ENCODE measurements around the gene ZNF611. TPM values are rescaled to one million over a fixed set of nuclear protein-coding genes. Genes with fewer than 3 reads are reported as not detected.
"Not testable (repeated sequence)": the region's sequence is repeated elsewhere in the genome, so short reads cannot be mapped to it uniquely, and the experiment has no call there.

The ZNF611 gene
- total RNA-seq = 10 to 100 TPM; 47.9 to 54.8 TPM
- 10 to 100 TPM; 20.9 to 34.8 (median 34.0) TPM for polyA plus RNA-seq
- total RNA-seq = 22.6 to 58.2 (median 33.0) reads per million in 6 experiments

- Mint-ChIP-seq H3K4me1 (peaks cover 13 to 36% (median 27%) of the 10 kb centered on the region in 4 donors), H3K27me3 (peaks cover 0 to 2% (median 0%) of the 10 kb centered on the region in 5 donors), H3K4me3 (peak within 1 kb of the TSS; percentile 81 to 97 (median 94)), H3K9me3 (peaks cover 0 to 1% (median 0%) of the 10 kb centered on the region in 9 donors), H3K27ac (peak within 1 kb of the TSS; percentile 93 to 98 (median 96)), H3K36me3 (peaks cover 0 to 8% (median 6%) of the 10 kb centered on the region in 3 donors)
- peak; percentile 97 to 100 (median 99) for DNase-seq
- peak; percentile 97 to 98 for ATAC-seq
- POLR2A ChIA-PET = interaction anchor here (1.0 to 1.2 kb wide), 3 partner anchors 50 to 134 kb away, joined by 3 to 4 read pairs (median 3); no protein-coding TSS in a partner anchor
These were observed at the start of gene ZNF611 for GRCh38 chr19:52734893-52735661. ZNF611 (minus strand) TSS chr19:52735044; CDS start chr19:52715894, 19,150 bp downstream.

DNA sequence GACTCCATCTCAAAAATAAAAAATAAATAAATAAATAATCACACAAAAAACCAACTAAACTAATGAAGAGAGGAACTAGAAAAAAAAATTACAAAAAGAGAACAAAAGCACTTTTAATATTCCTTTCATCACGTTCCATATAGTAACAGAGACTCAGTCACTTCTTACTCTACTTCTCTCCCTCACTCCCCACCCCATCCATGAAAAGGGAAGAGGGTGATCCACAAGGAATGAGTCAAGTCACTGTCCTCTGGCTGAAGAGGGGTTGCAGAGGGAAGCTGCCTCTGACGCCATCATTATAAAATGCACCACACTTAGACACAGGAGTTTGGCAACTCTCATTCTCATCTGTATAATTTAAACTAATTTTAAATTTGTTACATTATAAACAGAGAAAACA is 48.0 kb upstream of the ZNF611 start:
- peaks cover 24 to 59% (median 51%) of the 10 kb centered on the region in 4 donors for H3K4me1 Mint-ChIP-seq
- H3K9me3 Mint-ChIP-seq = peaks cover 0 to 80% (median 22%) of the 10 kb centered on the region in 9 donors

GRCh38 chr19:52778811-52779210 is 44.0 kb upstream of the ZNF611 start:
- peaks cover 8 to 30% (median 28%) of the 10 kb centered on the region in 4 donors for H3K4me1 Mint-ChIP-seq
- DNase-seq (peak in 1 of 10 donors; percentile 29), ATAC-seq (peak in 1 of 2 donors; percentile 30)
- H3K27me3 Mint-ChIP-seq = no peaks in the 10 kb centered on the region
- peaks cover 0 to 87% (median 32%) of the 10 kb centered on the region in 9 donors for H3K9me3 Mint-ChIP-seq
- POLR2A ChIA-PET = no interaction called here
- H3K36me3 Mint-ChIP-seq = peaks cover 47 to 92% (median 87%) of the 10 kb centered on the region in 3 donors
- peak overlapping the region in 5 of 10 donors; percentile 24 to 58 (median 39) for H3K4me3 Mint-ChIP-seq
- peak overlapping the region in 8 of 10 donors; percentile 4 to 80 (median 72) for H3K27ac Mint-ChIP-seq

More for the DNA sequence above, 48.0 kb upstream of the ZNF611 start:
- H3K27ac Mint-ChIP-seq, H3K4me3 Mint-ChIP-seq, ATAC-seq, DNase-seq, POLR2A ChIA-PET, H3K27me3 Mint-ChIP-seq: not testable (repeated sequence)
- peaks cover 49 to 67% (median 57%) of the 10 kb centered on the region in 3 donors for H3K36me3 Mint-ChIP-seq

GRCh38 chr19:52756447-52756846 is 21.6 kb upstream of the ZNF611 start:
- POLR2A ChIA-PET, ATAC-seq, H3K27me3 Mint-ChIP-seq, DNase-seq, H3K27ac Mint-ChIP-seq, H3K4me1 Mint-ChIP-seq, H3K4me3 Mint-ChIP-seq: not testable (repeated sequence)
- Mint-ChIP-seq H3K36me3 (peaks cover 3 to 21% (median 12%) of the 10 kb centered on the region in 3 donors), H3K9me3 (peaks cover 0 to 42% (median 20%) of the 10 kb centered on the region in 9 donors)

DNA sequence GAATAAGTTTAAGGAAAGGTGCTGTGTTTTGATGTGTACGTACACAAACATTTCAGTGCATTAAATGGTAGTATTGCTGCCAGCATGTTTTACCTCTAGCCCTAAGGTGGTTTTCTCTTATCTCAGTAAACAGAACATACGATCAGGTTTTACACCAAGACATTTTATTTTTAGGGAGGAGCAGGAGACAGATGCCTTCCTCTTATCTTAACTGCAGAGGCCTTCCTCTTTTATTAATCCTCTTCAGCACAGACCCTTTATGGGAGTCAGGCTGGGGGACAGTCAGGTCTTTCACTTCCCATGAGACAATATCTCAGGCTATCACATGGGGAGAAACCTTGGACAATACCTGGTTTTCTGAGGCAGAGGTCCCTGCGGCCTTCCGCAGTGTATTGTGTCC is 14.9 kb upstream of the ZNF611 start:
- DNase-seq (no peak), ATAC-seq (no peak)
- Mint-ChIP-seq H3K27ac (no peak overlapping the region), H3K9me3 (peaks cover 0 to 5% (median 0%) of the 10 kb centered on the region in 9 donors), H3K4me3 (no peak overlapping the region), H3K27me3 (no peaks in the 10 kb centered on the region), H3K36me3 (peaks cover 1 to 5% (median 2%) of the 10 kb centered on the region in 3 donors), H3K4me1 (peaks cover 0 to 9% (median 0%) of the 10 kb centered on the region in 4 donors)
- POLR2A ChIA-PET = no interaction called here

DNA sequence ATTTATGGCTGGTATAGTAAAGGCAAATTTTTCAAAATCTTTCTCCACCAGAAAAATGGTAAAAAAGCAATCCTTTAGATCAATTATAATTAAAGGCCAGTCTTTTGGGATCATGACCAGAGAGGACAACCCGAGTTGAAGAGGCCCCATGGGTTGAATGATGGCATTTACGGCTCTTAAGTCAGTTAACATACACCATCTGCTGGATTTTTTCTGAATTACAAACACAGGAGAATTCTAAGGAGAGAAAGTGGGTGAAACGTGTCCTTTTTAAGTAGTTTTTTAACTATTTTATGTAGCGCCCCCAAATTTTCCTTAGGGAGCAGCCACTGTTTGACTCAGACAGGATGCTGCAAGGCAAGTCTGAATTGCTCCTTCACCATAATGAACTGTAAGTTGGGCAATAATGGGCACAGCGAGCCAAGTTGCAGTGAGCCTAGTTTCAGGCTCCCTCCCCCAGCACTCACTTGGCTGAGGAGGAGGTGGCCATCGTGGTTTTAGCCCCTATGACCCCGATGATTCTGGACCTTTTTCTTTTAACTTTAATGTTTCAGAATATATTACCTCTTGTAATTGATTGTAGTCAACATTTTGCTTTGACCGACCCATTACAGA is 13.6 kb upstream of the ZNF611 start:
- Mint-ChIP-seq H3K27ac (peak overlapping the region in 1 of 10 donors; percentile 18), H3K4me3 (no peak overlapping the region), H3K9me3 (no peaks in the 10 kb centered on the region), H3K36me3 (no peaks in the 10 kb centered on the region), H3K4me1 (peaks cover 0 to 9% (median under 1%) of the 10 kb centered on the region in 4 donors), H3K27me3 (no peaks in the 10 kb centered on the region)
- POLR2A ChIA-PET = no interaction called here
- ATAC-seq (no peak), DNase-seq (peak in 4 of 10 donors; percentile 10 to 45 (median 44))

- not testable (repeated sequence) for H3K9me3 Mint-ChIP-seq, H3K4me3 Mint-ChIP-seq, H3K36me3 Mint-ChIP-seq, H3K27me3 Mint-ChIP-seq, ATAC-seq
- DNase-seq = peak in 1 of 10 donors; percentile 7
- H3K4me1 Mint-ChIP-seq = peaks cover 6 to 24% (median 18%) of the 10 kb centered on the region in 4 donors
- POLR2A ChIA-PET = interaction anchor here (0.6 kb wide), 1 partner anchor 470 kb away, joined by 4 read pairs; no protein-coding TSS in a partner anchor
- peak overlapping the region in 4 of 10 donors; percentile 2 to 56 (median 36) for H3K27ac Mint-ChIP-seq
These were observed 11.1 kb upstream of the ZNF611 start for GRCh38 chr19:52745919-52746318.

DNA sequence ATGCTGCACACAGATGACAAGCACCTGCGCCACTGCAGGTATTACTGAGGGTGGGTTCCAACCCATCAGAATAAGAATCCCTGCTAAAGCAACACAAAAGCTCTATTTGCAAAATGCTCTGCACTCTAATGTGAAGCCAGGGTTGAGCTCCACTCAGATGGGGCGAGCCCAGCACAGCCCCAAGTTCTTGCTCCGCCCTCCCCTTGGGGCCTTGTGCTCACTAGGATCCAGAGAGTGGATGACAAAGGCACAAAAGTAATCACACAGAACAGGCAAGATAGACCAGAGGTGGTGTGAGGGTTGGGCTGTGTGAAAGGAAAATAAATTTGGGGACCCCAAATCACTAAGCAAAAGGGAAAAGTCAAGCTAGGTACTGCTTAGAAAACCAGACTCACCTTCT is 8.2 kb upstream of the ZNF611 start:
- H3K4me3 Mint-ChIP-seq = no peak overlapping the region
- peaks cover 0 to 2% (median 0%) of the 10 kb centered on the region in 9 donors for H3K9me3 Mint-ChIP-seq
- H3K4me1 Mint-ChIP-seq = peaks cover 6 to 24% (median 18%) of the 10 kb centered on the region in 4 donors
- H3K27ac Mint-ChIP-seq = peak overlapping the region in 7 of 10 donors; percentile 3 to 76 (median 72)
- ATAC-seq = no peak
- POLR2A ChIA-PET = no interaction called here
- no peaks in the 10 kb centered on the region for H3K27me3 Mint-ChIP-seq
- no peak for DNase-seq
- H3K36me3 Mint-ChIP-seq = no peaks in the 10 kb centered on the region

GRCh38 chr19:52742516-52742915 is 7.7 kb upstream of the ZNF611 start:
- ATAC-seq (peak in 1 of 2 donors; percentile 42), DNase-seq (no peak)
- POLR2A ChIA-PET = no interaction called here
- Mint-ChIP-seq H3K4me1 (peaks cover 6 to 24% (median 18%) of the 10 kb centered on the region in 4 donors), H3K36me3 (no peaks in the 10 kb centered on the region), H3K9me3 (peaks cover 0 to 2% (median 0%) of the 10 kb centered on the region in 9 donors), H3K27ac (peak overlapping the region in 8 of 10 donors; percentile 3 to 81 (median 74)), H3K4me3 (peak overlapping the region in 6 of 10 donors; percentile 4 to 50 (median 20)), H3K27me3 (peaks cover 0 to 2% (median 0%) of the 10 kb centered on the region in 5 donors)

GRCh38 chr19:52741951-52742485 is 7.2 kb upstream of the ZNF611 start:
- H3K9me3 Mint-ChIP-seq = peaks cover 0 to 2% (median 0%) of the 10 kb centered on the region in 9 donors
- H3K27ac Mint-ChIP-seq = peak overlapping the region in 7 of 10 donors; percentile 3 to 81 (median 76)

DNA sequence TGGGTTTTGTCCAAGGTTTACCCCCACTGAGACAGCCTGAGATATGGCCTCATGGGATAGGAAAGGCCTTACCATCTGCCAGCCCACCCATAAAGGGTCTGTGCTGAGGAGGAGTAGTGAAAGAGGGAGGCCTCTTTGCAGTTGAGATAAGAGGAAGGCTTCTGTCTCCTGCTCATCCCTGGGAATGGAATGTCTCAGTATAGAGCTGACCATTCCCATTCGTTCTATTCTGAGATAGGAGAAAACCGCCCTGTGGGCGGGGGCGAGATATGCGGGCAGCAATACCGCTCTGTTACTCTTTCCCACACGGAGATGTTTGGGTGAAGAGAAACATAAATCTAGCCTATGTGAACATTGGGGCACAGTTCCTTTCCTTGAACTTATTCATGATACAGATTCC is 6.5 kb upstream of the ZNF611 start:
- H3K36me3 Mint-ChIP-seq, DNase-seq, H3K4me3 Mint-ChIP-seq, POLR2A ChIA-PET, ATAC-seq, H3K9me3 Mint-ChIP-seq, H3K27me3 Mint-ChIP-seq: not testable (repeated sequence)
- peaks cover 6 to 24% (median 18%) of the 10 kb centered on the region in 4 donors for H3K4me1 Mint-ChIP-seq
- peak overlapping the region in 1 of 10 donors; percentile 74 for H3K27ac Mint-ChIP-seq

More at GRCh38 chr19:52741951-52742485, 7.2 kb upstream of the ZNF611 start:
- DNase-seq (no peak), ATAC-seq (no peak)
- POLR2A ChIA-PET = no interaction called here
- Mint-ChIP-seq H3K36me3 (no peaks in the 10 kb centered on the region), H3K4me3 (peak overlapping the region in 2 of 10 donors; percentile 25 to 63), H3K27me3 (peaks cover 0 to 2% (median 0%) of the 10 kb centered on the region in 5 donors), H3K4me1 (peaks cover 6 to 24% (median 18%) of the 10 kb centered on the region in 4 donors)

DNA sequence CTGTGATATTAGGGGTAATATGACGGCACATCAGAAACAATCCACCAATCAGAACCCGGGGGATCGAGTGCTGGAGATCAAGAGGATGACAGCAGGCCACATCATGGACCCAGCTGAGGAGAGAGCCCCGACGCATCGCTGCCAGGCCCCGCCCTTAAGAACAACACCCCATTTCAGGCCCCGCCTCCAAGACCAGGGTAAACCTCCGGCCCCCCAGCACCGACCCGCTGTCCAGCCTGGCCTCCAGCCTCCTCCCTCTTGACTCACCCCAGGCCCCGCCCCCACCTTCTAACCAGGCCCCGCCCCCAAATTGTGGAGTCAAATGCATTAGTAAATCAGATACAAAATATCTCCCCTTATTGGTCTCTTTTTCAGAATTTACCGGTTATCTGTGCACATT is 4.7 kb upstream of the ZNF611 start:
- DNase-seq = no peak
- Mint-ChIP-seq H3K27me3 (peaks cover 0 to 2% (median 0%) of the 10 kb centered on the region in 5 donors), H3K9me3 (peaks cover 0 to 2% (median 0%) of the 10 kb centered on the region in 9 donors), H3K36me3 (no peaks in the 10 kb centered on the region), H3K27ac (no peak overlapping the region), H3K4me1 (peaks cover 7 to 31% (median 28%) of the 10 kb centered on the region in 4 donors), H3K4me3 (no peak overlapping the region)
- POLR2A ChIA-PET = interaction anchor here (0.7 kb wide), 1 partner anchor 404 kb away, joined by 5 read pairs; no protein-coding TSS in a partner anchor
- no peak for ATAC-seq

Data from naive thymus-derived CD8-positive, alpha-beta T cell (primary cell).